ENCODE data around the gene H6PD. TPM values are rescaled to one million over a fixed set of nuclear protein-coding genes. Genes with fewer than 3 reads are reported as not detected.

H6PD gene
- total and polyA plus RNA-seq, 9 of the 15 experiments (the other 6 are each of a cell fraction or from before 2014, with no cell fraction given), result 0.04 to 2.5 (median 0.95) TPM

DNA sequence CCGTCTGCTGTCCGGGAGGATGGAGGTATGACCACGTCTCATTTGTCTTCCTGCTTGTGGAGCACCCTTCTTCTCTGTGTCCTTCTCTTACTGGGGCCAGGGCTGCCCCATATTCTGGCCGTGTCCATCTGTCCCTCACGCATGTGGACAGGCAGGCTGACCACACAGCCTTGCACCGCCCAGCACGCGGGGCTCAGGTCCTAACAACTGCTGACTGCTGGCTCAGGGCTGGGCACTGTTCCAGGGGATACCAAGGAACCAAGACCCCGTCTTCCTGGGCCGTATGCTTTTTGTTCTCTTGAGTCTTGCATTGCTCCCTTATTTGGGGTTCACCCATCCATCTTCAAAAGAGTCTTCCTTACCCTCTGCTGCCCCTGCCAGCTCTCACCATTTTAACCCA, 40.6 kb downstream of the H6PD start:
- Histone ChIP-seq H3K79me2 (ENCODE audit: control insufficient read depth, insufficient read depth, low read length) (no peaks in the 10 kb centered on the region), H3K4me3 (no peak overlapping the region), H3K4me2 (ENCODE audit: insufficient read depth, low read length) (no peak overlapping the region), H3K4me1 (replicated peaks in 1 of 2; ENCODE audit: control insufficient read depth in 2 of 2, insufficient read depth in 2 of 2, low read length in 2 of 2) (peaks cover 4 to 15% of the 10 kb centered on the region in 2 experiments; a peak in 3 of 5 replicates), H3K36me3 (ENCODE audit: control insufficient read depth, insufficient read depth, low read length) (no peaks in the 10 kb centered on the region), H2AFZ (ENCODE audit: low read depth, low read length) (no peak overlapping the region), H3K27ac (ENCODE audit: extremely low read depth, low read depth, low read length) (no peak overlapping the region), H3K27me3 (ENCODE audit: control insufficient read depth in 2 of 2, insufficient read depth in 2 of 2, low read length in 2 of 2) (peaks cover 39 to 68% of the 10 kb centered on the region in 2 experiments), H4K20me1 (replicated peaks; ENCODE audit: control insufficient read depth, insufficient read depth, low read length) (peaks cover 23% of the 10 kb centered on the region), H3K9ac (ENCODE audit: insufficient read depth in 1 of 2, low read depth in 2 of 2, low read length in 2 of 2) (no peak overlapping the region), H3K9me3 (replicated peaks; ENCODE audit: control insufficient read depth, insufficient read depth, low read depth, low read length) (no peaks in the 10 kb centered on the region), H3K9me1 (ENCODE audit: control insufficient read depth, insufficient read depth, low read length) (no peaks in the 10 kb centered on the region)
- intact Hi-C loops (cut with micrococcal nuclease) (no loop called here), in situ Hi-C loops (cut with MboI) (no loop called here)
- DNase-seq (ENCODE audit: extremely low read depth in 1 of 4, low spot score in 3 of 4) (no peak), FAIRE-seq (no peak), ATAC-seq (peak; percentile 23; the same call in 1 of the 3 replicates)
- WGBS (ENCODE audit: insufficient coverage, low coverage, missing lambda C conversion rate), result 3% methylated on average over 9 of the region's 10 CpGs
- ChIA-PET CTCF (ENCODE audit: low intra/inter-chr PET ratio) (no interaction called here), POLR2A (interaction anchor here (0.5 to 0.7 kb wide), 2 partner anchors 14 to 167 kb away, joined by 3 read pairs; no protein-coding TSS in a partner anchor)
- peak; percentile 33; the same call in 1 of the 2 replicates for TF ChIP-seq NFIC (IDR thresholded peaks at IDR 0.05)
- TF ChIP-seq PYGO2 (tag; IDR thresholded peaks at IDR 0.05), result no peak
- BruUV-seq (replicated peaks), result no TSS peak

- FAIRE-seq (peak; percentile 85), DNase-seq (ENCODE audit: extremely low read depth in 1 of 4, low spot score in 3 of 4) (peak; percentile 60 to 73 (median 65)), ATAC-seq (peak; percentile 70)
- Histone ChIP-seq H4K20me1 (replicated peaks; ENCODE audit: control insufficient read depth, insufficient read depth, low read length) (peaks cover 23% of the 10 kb centered on the region; the same call in 1 of the 2 replicates), H3K4me2 (ENCODE audit: insufficient read depth, low read length) (no peak overlapping the region), H3K27me3 (ENCODE audit: control insufficient read depth in 2 of 2, insufficient read depth in 2 of 2, low read length in 2 of 2) (peaks cover 36 to 66% of the 10 kb centered on the region in 2 experiments), H3K9me1 (ENCODE audit: control insufficient read depth, insufficient read depth, low read length) (no peaks in the 10 kb centered on the region), H3K9ac (ENCODE audit: insufficient read depth in 1 of 2, low read depth in 2 of 2, low read length in 2 of 2) (peak overlapping the region in 1 of 2 experiments; percentile 76; a peak in 2 of 4 replicates), H3K36me3 (ENCODE audit: control insufficient read depth, insufficient read depth, low read length) (no peaks in the 10 kb centered on the region), H3K4me3 (no peak overlapping the region), H3K4me1 (replicated peaks in 1 of 2; ENCODE audit: control insufficient read depth in 2 of 2, insufficient read depth in 2 of 2, low read length in 2 of 2) (peaks cover 4 to 18% of the 10 kb centered on the region in 2 experiments; a peak in 3 of 5 replicates), H3K9me3 (replicated peaks; ENCODE audit: control insufficient read depth, insufficient read depth, low read depth, low read length) (no peaks in the 10 kb centered on the region), H3K27ac (ENCODE audit: extremely low read depth, low read depth, low read length) (no peak overlapping the region), H2AFZ (ENCODE audit: low read depth, low read length) (no peak overlapping the region), H3K79me2 (ENCODE audit: control insufficient read depth, insufficient read depth, low read length) (no peaks in the 10 kb centered on the region)
- intact Hi-C loops (cut with micrococcal nuclease) (no loop called here), in situ Hi-C loops (cut with MboI) (no loop called here)
- POLR2A ChIA-PET, result interaction anchor here (0.5 to 0.7 kb wide), 2 partner anchors 14 to 168 kb away, joined by 3 read pairs; no protein-coding TSS in a partner anchor
- CTCF ChIA-PET (ENCODE audit: low intra/inter-chr PET ratio), result no interaction called here
- 3% methylated on average over 12 of the region's 12 CpGs for WGBS (ENCODE audit: insufficient coverage, low coverage, missing lambda C conversion rate)
- BruUV-seq (replicated peaks), result no TSS peak
- TF ChIP-seq, protein P1, sequence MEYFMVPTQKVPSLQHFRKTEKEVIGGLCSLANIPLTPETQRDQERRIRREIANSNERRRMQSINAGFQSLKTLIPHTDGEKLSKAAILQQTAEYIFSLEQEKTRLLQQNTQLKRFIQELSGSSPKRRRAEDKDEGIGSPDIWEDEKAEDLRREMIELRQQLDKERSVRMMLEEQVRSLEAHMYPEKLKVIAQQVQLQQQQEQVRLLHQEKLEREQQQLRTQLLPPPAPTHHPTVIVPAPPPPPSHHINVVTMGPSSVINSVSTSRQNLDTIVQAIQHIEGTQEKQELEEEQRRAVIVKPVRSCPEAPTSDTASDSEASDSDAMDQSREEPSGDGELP (CRISPR knock-in tag; IDR thresholded peaks at IDR 0.05; ENCODE audit: borderline replicate concordance), result peak; percentile 98
- TF ChIP-seq TCF3 (CRISPR knock-in tag; IDR thresholded peaks at IDR 0.05), result peak; percentile 73
- peak; percentile 38; the same call in 1 of the 2 replicates for TF ChIP-seq EP300 (IDR thresholded peaks at IDR 0.05; ENCODE audit: low read length)
- no peak for TF ChIP-seq CTCF (IDR thresholded peaks at IDR 0.05 in 2 of 3, conservative IDR thresholded peaks at IDR 0.05 in 1 of 3; ENCODE audit: insufficient read depth in 2 of 3, low read depth in 1 of 3, low read length in 3 of 3)
- no peak for TF ChIP-seq ESRRB (CRISPR knock-in tag; IDR thresholded peaks at IDR 0.05; ENCODE audit: borderline replicate concordance)
- peak; percentile 92 for TF ChIP-seq FOSL1 (tag; conservative IDR thresholded peaks at IDR 0.05)
- peak; percentile 88 for TF ChIP-seq CBFA2T3 (IDR thresholded peaks at IDR 0.05)
- peak; percentile 77 for TF ChIP-seq NEUROD1 (IDR thresholded peaks at IDR 0.05; ENCODE audit: borderline replicate concordance, low read depth, low read length, partially characterized antibody)
- TF ChIP-seq ZNF311 (CRISPR knock-in tag; IDR thresholded peaks at IDR 0.05), result no peak
- peak; percentile 93 for TF ChIP-seq JUND (IDR thresholded peaks at IDR 0.05; ENCODE audit: borderline replicate concordance, low read depth, low read length)
- peak; percentile 86; the same call in 2 of the 3 replicates for TF ChIP-seq JUND (tag; IDR thresholded peaks at IDR 0.05; ENCODE audit: borderline replicate concordance, low read depth, low read length)
Measured at GRCh38 chr1:9275567-9276034, 41.0 kb downstream of the H6PD start.
